ENCODE results near the gene FLT3LG.
A peak's percentile ranks its signal among the peaks of the same experiment; 100 is the strongest.
"Not testable (repeated sequence)": the region's sequence is repeated elsewhere in the genome, so short reads cannot be mapped to it uniquely, and the experiment has no call there.

FLT3LG gene

GRCh38 chr19:49463960-49464740 is 9.9 kb upstream of the FLT3LG start:
- DNase-seq (ENCODE audit: low spot score): no peak

- no peak for DNase-seq (ENCODE audit: low spot score)
These were observed 8.6 kb upstream of the FLT3LG start for GRCh38 chr19:49465371-49465770.

- no peak for DNase-seq (ENCODE audit: low spot score)
These were observed 5.8 kb upstream of the FLT3LG start for GRCh38 chr19:49468199-49468598.

- no peak for DNase-seq (ENCODE audit: low spot score)
These were observed 5.1 kb upstream of the FLT3LG start for GRCh38 chr19:49468746-49469447.

GRCh38 chr19:49469828-49470614 is 4.0 kb upstream of the FLT3LG start:
- no peak for DNase-seq (ENCODE audit: low spot score)

- no peak for DNase-seq (ENCODE audit: low spot score)
These were observed 3.4 kb upstream of the FLT3LG start for GRCh38 chr19:49470615-49470978.

GRCh38 chr19:49472936-49473335 is 1.1 kb upstream of the FLT3LG start:
- DNase-seq (ENCODE audit: low spot score): no peak

GRCh38 chr19:49473501-49473867 is 531 bp upstream of the FLT3LG start:
- not testable (repeated sequence) for DNase-seq (ENCODE audit: low spot score)

- DNase-seq (ENCODE audit: low spot score): no peak
These were observed 518 bp downstream of the FLT3LG start for GRCh38 chr19:49474542-49474924.

- no peak for DNase-seq (ENCODE audit: low spot score)
These were observed 1.3 kb downstream of the FLT3LG start for GRCh38 chr19:49475191-49475917.

GRCh38 chr19:49475995-49476880 is 2.2 kb downstream of the FLT3LG start:
- DNase-seq (ENCODE audit: low spot score): peak; percentile 57

GRCh38 chr19:49479975-49480628 is 6.1 kb downstream of the FLT3LG start:
- no peak for DNase-seq (ENCODE audit: low spot score)

- no peak for DNase-seq (ENCODE audit: low spot score)
These were observed 7.1 kb downstream of the FLT3LG start for GRCh38 chr19:49481020-49481683.

- DNase-seq (ENCODE audit: low spot score): no peak
These were observed 12.2 kb downstream of the FLT3LG start for GRCh38 chr19:49486232-49486631.

- no peak for DNase-seq (ENCODE audit: low spot score)
These were observed 12.8 kb downstream of the FLT3LG start for GRCh38 chr19:49486710-49487276.

GRCh38 chr19:49487277-49488045 is 13.4 kb downstream of the FLT3LG start, which contains the start of gene RPL13A:
Gene RPL13A (plus strand): TSS chr19:49487608. CDS start chr19:49487630, 22 bp downstream.
- peak; percentile 98 for DNase-seq (ENCODE audit: low spot score)

- DNase-seq (ENCODE audit: low spot score): no peak
These were observed 14.2 kb downstream of the FLT3LG start for GRCh38 chr19:49488046-49488862.

All from hepatic stellate cell (primary cell).